Tibial artery (tissue), 4 donors: ENCODE data around the gene SPG7.

Experiments used
- DNase-seq, 2 donors: peaks; one replicate each; pipeline ENCODE4 v3.0.0-alpha.2; 2019
- H3K27ac ChIP-seq, 2 donors: fragments of 200-600 bp; sonication (generic) in 1 of 2; 1 replicate in 1 of 2; 2 replicates in 1 of 2; pipeline ENCODE4 v1.5.1; 2018 to 2019; ENCODE audit warnings: mild to moderate bottlenecking in 1 of 2
- H3K27me3 ChIP-seq, 2 donors: fragments of 200-600 bp; sonication (generic) in 1 of 2; one replicate each; pipeline versions ENCODE4 v1.5.1 to v1.6.0; 2016 to 2019
- H3K36me3 ChIP-seq, 3 donors: fragments of 200-600 bp; sonication (generic) in 2 of 3; one replicate each; pipeline ENCODE4 v1.5.1; 2016 to 2019; ENCODE audit warnings: mild to moderate bottlenecking in 2 of 3
- H3K4me1 ChIP-seq, 4 donors: fragments of 200-600 bp; sonication (generic) in 2 of 4; 1 replicate in 3 of 4; 2 replicates in 1 of 4; pipeline ENCODE4 v1.5.1; 2016 to 2019
- H3K4me3 ChIP-seq, 2 donors: fragments of 200-600 bp; sonication (generic) in 1 of 2; 1 replicate in 1 of 2; 2 replicates in 1 of 2; pipeline ENCODE4 v1.5.1; 2018 to 2019; ENCODE audit warnings: mild to moderate bottlenecking in 2 of 2
- H3K9me3 ChIP-seq, 3 donors: fragments of 200-600 bp; sonication (generic) in 1 of 3; one replicate each; pipeline ENCODE4 v1.5.1; 2016 to 2019
- intact Hi-C: fragments of 100-400 bp; cut with DNase I; formaldehyde crosslinking; loops from one replicate; pipeline ENCODE4 v1.15.0; 2023; ENCODE audit warnings: low total_unique reads
- TF ChIP-seq, protein P1 (sequence below), 2 experiments: fragments of 200-600 bp in 1 of 2; fragments of 450-650 bp in 1 of 2; IDR thresholded peaks; one replicate each; pipeline ENCODE4 v1.5.1; 2017 to 2019; ENCODE audit warnings: antibody characterized with exemption in 2 of 2, mild to moderate bottlenecking in 1 of 2, moderate library complexity in 1 of 2

The SPG7 gene

DNA sequence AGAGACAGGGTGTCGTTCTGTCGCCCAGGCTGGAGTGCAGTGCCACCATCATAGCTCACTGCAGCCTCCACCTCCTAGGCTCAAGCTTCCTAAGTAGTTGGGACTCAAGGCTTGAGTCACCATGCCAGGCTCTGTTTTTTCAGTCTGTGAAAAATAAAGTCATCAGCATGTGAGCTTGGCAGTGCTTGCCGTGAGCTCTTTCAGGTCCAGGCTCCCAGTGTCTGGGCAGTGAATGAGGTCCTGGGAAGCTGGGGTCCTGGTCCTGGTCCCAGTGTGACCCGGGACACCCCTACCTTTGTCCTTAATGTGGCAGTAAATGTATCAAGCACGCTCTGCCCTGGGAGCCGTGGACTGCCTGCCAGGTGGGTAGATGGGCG is 29.3 kb downstream of the SPG7 start:
- Histone ChIP-seq H3K4me1 (no peaks in the 10 kb centered on the region), H3K27ac (no peak overlapping the region), H3K27me3 (no peaks in the 10 kb centered on the region), H3K4me3 (no peak overlapping the region), H3K9me3 (no peaks in the 10 kb centered on the region), H3K36me3 (peaks cover 35 to 96% (median 71%) of the 10 kb centered on the region in 3 donors)
- intact Hi-C loops = no loop called here
- TF ChIP-seq, protein P1, sequence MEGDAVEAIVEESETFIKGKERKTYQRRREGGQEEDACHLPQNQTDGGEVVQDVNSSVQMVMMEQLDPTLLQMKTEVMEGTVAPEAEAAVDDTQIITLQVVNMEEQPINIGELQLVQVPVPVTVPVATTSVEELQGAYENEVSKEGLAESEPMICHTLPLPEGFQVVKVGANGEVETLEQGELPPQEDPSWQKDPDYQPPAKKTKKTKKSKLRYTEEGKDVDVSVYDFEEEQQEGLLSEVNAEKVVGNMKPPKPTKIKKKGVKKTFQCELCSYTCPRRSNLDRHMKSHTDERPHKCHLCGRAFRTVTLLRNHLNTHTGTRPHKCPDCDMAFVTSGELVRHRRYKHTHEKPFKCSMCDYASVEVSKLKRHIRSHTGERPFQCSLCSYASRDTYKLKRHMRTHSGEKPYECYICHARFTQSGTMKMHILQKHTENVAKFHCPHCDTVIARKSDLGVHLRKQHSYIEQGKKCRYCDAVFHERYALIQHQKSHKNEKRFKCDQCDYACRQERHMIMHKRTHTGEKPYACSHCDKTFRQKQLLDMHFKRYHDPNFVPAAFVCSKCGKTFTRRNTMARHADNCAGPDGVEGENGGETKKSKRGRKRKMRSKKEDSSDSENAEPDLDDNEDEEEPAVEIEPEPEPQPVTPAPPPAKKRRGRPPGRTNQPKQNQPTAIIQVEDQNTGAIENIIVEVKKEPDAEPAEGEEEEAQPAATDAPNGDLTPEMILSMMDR (IDR thresholded peaks at IDR 0.05) = no peak
- no peak for DNase-seq

DNA sequence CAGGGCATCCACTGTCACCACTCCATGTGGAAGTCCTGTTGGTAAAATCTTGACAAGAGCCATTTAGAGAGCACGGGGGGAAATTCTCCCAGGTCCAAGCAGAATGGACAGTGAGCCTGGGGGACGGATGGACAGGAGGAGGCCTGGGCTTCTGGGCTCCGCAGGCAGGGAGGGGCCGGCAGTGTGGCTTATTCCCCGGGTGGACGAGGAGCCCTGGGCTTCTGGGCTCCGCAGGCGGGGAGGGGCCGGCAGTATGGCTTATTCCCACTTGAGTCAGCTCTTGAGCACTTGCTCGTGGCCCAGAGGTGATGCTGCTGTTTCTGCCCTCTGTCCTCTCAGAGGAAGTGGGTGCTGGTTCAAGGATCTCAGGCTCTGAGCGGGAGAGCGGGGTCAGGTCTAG is 30.1 kb downstream of the SPG7 start:
- intact Hi-C loops = no loop called here
- TF ChIP-seq, protein P1 (IDR thresholded peaks at IDR 0.05) = no peak
- Histone ChIP-seq H3K36me3 (peaks cover 31 to 96% (median 67%) of the 10 kb centered on the region in 3 donors), H3K9me3 (no peaks in the 10 kb centered on the region), H3K27me3 (no peaks in the 10 kb centered on the region), H3K4me3 (no peak overlapping the region), H3K27ac (no peak overlapping the region), H3K4me1 (no peaks in the 10 kb centered on the region)
- no peak for DNase-seq

DNA sequence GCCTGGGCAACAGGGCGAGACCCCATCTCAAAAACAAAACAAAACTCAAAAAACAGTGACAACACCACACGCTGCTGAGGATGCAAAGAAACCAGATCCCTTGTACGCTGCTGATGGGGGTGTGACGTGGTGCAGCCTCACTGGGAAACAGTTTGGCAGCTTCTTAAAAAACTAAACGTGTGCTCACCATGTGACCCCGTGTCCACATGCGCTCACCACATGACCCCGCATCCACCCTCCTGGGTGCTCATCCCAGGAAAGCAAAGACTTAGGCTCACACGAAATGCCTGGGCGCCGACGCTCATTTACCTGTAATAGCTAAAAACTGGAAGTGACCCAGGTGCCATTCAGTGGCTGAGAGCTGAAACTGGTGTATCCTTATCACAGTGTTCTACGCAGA is 32.4 kb downstream of the SPG7 start:
- intact Hi-C loops = no loop called here
- H3K4me3 ChIP-seq = no peak overlapping the region
- H3K27me3 ChIP-seq = no peaks in the 10 kb centered on the region
- H3K9me3 ChIP-seq = no peaks in the 10 kb centered on the region
- TF ChIP-seq, protein P1 (IDR thresholded peaks at IDR 0.05) = no peak
- H3K27ac ChIP-seq = no peak overlapping the region
- H3K4me1 ChIP-seq = no peaks in the 10 kb centered on the region
- peaks cover 16 to 96% (median 63%) of the 10 kb centered on the region in 3 donors for H3K36me3 ChIP-seq
- DNase-seq = no peak

DNA sequence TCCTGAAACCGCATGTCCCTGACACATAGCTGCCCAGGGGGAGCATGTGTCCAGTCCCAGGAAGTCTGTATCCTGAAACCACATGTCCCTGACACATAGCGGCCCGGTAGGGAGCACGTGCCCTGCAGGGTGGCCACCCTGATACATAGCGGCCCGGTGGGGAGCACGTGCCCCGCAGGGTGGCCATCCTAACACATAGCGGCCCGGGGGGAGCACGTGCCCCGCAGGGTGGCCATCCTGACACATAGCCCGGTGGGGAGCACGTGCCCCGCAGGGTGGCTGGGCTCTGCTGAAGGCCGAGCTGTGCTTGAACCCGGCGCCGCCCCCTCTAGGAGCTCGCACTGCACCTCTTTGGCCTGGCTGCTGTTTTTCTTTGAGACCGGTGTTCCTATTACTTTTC is 33.6 kb downstream of the SPG7 start:
- Histone ChIP-seq H3K9me3 (no peaks in the 10 kb centered on the region), H3K36me3 (peaks cover 24 to 100% (median 69%) of the 10 kb centered on the region in 3 donors), H3K4me1 (no peaks in the 10 kb centered on the region), H3K4me3 (no peak overlapping the region), H3K27me3 (no peaks in the 10 kb centered on the region), H3K27ac (no peak overlapping the region)
- intact Hi-C loops = no loop called here
- DNase-seq = no peak
- TF ChIP-seq, protein P1 (IDR thresholded peaks at IDR 0.05) = no peak

DNA sequence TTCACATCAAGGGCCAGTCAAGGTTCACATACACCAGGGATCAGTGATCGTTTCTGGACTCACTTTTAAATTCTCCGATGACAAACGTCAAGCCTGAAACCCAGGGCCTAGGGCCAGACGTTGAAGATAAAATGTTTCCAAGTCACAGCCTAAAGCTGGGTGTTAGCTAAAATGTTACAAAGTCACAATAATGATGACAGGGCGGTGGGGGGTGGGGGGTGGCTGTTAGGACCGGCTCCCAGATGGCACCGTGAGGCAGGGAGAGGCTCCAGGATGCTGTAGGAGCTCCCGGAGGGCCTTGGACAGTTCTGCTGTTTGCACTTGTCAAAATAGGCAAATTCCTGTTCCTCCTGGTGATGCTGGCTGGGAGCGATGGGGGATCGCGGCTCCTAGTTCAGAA is 35.9 kb downstream of the SPG7 start:
- no peaks in the 10 kb centered on the region for H3K27me3 ChIP-seq
- no peak overlapping the region for H3K4me3 ChIP-seq
- H3K9me3 ChIP-seq = no peaks in the 10 kb centered on the region
- TF ChIP-seq, protein P1 (IDR thresholded peaks at IDR 0.05) = no peak
- H3K36me3 ChIP-seq = peaks cover 40 to 100% (median 74%) of the 10 kb centered on the region in 3 donors
- no peak overlapping the region for H3K27ac ChIP-seq
- intact Hi-C loops = no loop called here
- DNase-seq = no peak
- no peaks in the 10 kb centered on the region for H3K4me1 ChIP-seq

DNA sequence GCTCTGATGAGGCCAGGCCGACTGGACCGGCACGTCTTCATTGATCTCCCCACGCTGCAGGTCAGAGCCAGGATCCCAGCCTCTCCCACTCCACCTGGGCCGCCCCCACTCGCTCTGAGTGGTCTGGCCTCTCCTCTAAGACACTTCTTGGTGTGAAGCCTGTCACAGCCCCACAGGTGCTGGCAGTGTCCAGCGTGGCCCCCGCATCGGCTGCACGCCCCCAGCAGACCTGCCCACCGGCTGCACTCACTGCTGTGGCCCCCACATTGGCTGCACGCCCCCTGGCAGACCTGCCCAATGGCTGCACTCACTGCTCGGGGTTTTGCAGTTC is 36.5 kb downstream of the SPG7 start:
- H3K36me3 ChIP-seq = peaks cover 46 to 100% (median 80%) of the 10 kb centered on the region in 3 donors
- no peaks in the 10 kb centered on the region for H3K4me1 ChIP-seq
- no peak overlapping the region for H3K27ac ChIP-seq
- TF ChIP-seq, protein P1 (IDR thresholded peaks at IDR 0.05) = no peak
- intact Hi-C loops = no loop called here
- no peak for DNase-seq
- H3K27me3 ChIP-seq = no peaks in the 10 kb centered on the region
- no peak overlapping the region for H3K4me3 ChIP-seq
- H3K9me3 ChIP-seq = no peaks in the 10 kb centered on the region
